Nephron progenitor cell (in vitro differentiated cells): ENCODE measurements around the gene USP6NL.

Source experiments
- DNase-seq: peaks from one replicate; pipeline ENCODE4 v3.0.0; 2021
- H3K27ac Mint-ChIP-seq: 2 replicates; pipeline ENCODE4 v1.8.0; 2021; ENCODE audit warnings: mild to moderate bottlenecking, moderate library complexity, mixed read lengths
- H3K27me3 Mint-ChIP-seq: 2 replicates; pipeline ENCODE4 v1.8.0; 2021; ENCODE audit warnings: mild to moderate bottlenecking, low read depth, mixed read lengths; ENCODE audit not compliant: poor library complexity
- H3K36me3 Mint-ChIP-seq: 2 replicates; pipeline ENCODE4 v1.8.0; 2021; ENCODE audit warnings: low read depth, mixed read lengths
- H3K4me1 Mint-ChIP-seq: 2 replicates; pipeline ENCODE4 v1.8.0; 2021; ENCODE audit warnings: mixed read lengths
- H3K4me3 Mint-ChIP-seq: 2 replicates; pipeline ENCODE4 v1.8.0; 2021; ENCODE audit warnings: mild to moderate bottlenecking, moderate library complexity, mixed read lengths
- H3K9me3 Mint-ChIP-seq: 2 replicates; pipeline ENCODE4 v1.8.0; 2021; ENCODE audit warnings: mild to moderate bottlenecking, moderate library complexity, mixed read lengths
- TF ChIP-seq, protein P1 (sequence below): fragments of 200-600 bp; sonication (generic); IDR thresholded peaks from 2 replicates; pipeline ENCODE4 v1.5.0; 2021; ENCODE audit warnings: antibody characterized with exemption

Gene USP6NL

DNA sequence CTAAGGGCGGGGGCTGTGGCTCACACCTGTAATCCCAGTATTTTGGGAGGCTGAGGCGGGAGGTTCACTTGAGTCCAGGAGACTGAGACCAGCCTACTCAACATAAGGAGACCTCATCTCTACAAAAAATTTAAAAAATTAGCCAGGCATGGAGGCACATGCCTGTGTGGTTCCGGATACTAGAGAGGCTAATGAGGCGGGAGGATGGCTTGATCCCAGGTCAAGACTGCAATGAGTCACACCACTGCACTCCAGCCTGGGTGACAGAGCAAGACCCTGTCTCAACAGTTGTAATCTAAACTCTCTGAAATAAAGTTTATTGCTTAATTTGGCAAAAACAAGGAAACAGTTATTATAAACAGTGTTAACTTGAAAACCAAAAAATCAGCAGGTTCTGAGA, 123.3 kb downstream of the USP6NL start:
- H3K27ac Mint-ChIP-seq, result no peak overlapping the region
- no peaks in the 10 kb centered on the region for H3K9me3 Mint-ChIP-seq
- H3K4me3 Mint-ChIP-seq, result no peak overlapping the region
- H3K36me3 Mint-ChIP-seq, result peaks cover 83% of the 10 kb centered on the region
- DNase-seq, result no peak
- no peaks in the 10 kb centered on the region for H3K27me3 Mint-ChIP-seq
- TF ChIP-seq, protein P1, sequence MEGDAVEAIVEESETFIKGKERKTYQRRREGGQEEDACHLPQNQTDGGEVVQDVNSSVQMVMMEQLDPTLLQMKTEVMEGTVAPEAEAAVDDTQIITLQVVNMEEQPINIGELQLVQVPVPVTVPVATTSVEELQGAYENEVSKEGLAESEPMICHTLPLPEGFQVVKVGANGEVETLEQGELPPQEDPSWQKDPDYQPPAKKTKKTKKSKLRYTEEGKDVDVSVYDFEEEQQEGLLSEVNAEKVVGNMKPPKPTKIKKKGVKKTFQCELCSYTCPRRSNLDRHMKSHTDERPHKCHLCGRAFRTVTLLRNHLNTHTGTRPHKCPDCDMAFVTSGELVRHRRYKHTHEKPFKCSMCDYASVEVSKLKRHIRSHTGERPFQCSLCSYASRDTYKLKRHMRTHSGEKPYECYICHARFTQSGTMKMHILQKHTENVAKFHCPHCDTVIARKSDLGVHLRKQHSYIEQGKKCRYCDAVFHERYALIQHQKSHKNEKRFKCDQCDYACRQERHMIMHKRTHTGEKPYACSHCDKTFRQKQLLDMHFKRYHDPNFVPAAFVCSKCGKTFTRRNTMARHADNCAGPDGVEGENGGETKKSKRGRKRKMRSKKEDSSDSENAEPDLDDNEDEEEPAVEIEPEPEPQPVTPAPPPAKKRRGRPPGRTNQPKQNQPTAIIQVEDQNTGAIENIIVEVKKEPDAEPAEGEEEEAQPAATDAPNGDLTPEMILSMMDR, result no peak
- H3K4me1 Mint-ChIP-seq, result peaks cover 18% of the 10 kb centered on the region

DNA sequence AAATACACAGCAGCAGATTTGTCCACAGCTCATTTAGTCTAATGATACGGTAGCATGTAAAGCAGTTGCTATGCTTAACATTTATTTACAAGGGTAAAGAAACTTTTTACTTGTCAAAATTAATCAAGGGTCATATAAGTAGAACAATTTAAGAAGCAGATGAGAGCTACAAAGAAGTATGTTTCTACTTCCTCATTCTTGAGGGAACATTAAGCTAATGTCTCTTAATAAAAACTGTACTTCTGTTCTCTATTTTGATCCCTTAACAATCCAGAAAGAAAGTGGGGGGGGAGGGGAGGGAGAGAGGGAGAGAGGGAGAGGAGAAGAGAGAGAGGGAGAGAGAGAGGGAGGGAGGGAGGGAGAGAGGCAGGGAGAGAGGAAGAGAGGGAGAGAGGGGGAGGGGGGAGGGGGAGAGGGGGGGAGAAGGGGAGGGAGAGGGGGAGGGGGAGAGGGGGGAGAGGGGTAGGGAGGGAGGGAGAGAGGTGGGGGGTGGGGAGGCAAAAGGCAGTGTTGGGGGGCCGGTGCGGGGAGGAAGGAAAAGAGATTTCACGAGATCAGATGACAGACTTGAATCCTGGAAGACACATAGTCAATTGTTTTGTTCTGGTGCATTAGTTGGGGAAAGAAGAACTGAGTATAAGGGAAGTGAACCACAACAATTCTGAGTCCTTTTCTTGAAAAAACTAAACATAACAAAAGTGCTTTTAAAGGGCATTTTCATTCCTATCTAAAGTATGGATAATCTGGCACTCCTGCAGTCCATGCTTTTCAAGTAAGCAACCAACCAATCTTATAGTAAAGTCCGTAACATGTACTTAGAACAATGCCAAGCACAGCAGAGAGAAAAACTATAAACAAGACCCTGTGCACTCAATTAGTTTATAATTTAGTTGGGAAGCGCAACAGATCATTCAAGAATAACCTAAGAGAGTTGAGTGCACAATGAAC, 128.0 kb downstream of the USP6NL start:
- no peak for DNase-seq
- no peak overlapping the region for H3K4me3 Mint-ChIP-seq
- H3K27me3 Mint-ChIP-seq, result no peaks in the 10 kb centered on the region
- TF ChIP-seq, protein P1, result no peak
- peaks cover 76% of the 10 kb centered on the region for H3K36me3 Mint-ChIP-seq
- peaks cover 22% of the 10 kb centered on the region for H3K4me1 Mint-ChIP-seq
- H3K9me3 Mint-ChIP-seq, result no peaks in the 10 kb centered on the region
- no peak overlapping the region for H3K27ac Mint-ChIP-seq

DNA sequence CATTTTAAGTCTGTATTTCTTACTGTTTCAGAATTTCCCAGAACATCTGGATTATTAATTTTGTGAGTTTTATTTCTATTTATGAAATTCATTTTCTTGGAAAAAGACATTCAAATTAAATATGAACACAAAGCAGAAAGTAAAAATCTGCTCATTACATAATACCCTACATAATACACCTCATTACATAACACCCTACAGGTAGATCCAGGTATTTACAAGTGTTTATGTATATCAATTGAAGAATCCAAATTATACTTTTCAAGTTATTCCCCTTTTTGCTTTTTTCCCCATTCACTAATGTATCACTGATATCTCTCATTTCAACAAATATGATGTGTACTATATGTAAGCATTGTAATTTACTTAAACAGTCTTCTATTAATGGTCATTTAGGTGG, 129.1 kb downstream of the USP6NL start:
- H3K27me3 Mint-ChIP-seq, result no peaks in the 10 kb centered on the region
- no peak overlapping the region for H3K27ac Mint-ChIP-seq
- no peaks in the 10 kb centered on the region for H3K9me3 Mint-ChIP-seq
- no peak for DNase-seq
- peaks cover 12% of the 10 kb centered on the region for H3K4me1 Mint-ChIP-seq
- peaks cover 74% of the 10 kb centered on the region for H3K36me3 Mint-ChIP-seq
- TF ChIP-seq, protein P1, result peak; percentile 15
- H3K4me3 Mint-ChIP-seq, result no peak overlapping the region

DNA sequence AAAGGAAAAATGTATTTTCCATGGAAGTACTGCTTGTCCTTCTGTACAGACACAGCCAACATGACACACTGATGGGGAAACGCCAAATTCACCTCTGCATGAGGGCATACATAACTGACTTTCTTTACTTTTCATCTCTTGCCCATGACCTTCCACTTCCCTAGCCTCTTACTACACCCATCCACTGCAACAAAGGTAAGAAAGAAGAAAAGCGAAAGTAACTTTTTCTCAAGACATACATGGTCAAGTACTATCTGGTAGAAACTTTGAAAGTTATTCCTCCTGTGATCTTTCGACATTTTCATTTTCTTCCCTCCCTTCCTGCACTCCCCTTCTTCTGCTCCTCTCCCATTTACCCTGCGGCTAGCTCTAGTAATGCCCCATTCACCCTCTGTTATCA, 130.8 kb downstream of the USP6NL start:
- Mint-ChIP-seq H3K27me3 (no peaks in the 10 kb centered on the region), H3K36me3 (peaks cover 73% of the 10 kb centered on the region), H3K4me1 (peaks cover 10% of the 10 kb centered on the region), H3K9me3 (no peaks in the 10 kb centered on the region), H3K27ac (peak overlapping the region; percentile 20), H3K4me3 (no peak overlapping the region)
- TF ChIP-seq, protein P1, result no peak
- no peak for DNase-seq

DNA sequence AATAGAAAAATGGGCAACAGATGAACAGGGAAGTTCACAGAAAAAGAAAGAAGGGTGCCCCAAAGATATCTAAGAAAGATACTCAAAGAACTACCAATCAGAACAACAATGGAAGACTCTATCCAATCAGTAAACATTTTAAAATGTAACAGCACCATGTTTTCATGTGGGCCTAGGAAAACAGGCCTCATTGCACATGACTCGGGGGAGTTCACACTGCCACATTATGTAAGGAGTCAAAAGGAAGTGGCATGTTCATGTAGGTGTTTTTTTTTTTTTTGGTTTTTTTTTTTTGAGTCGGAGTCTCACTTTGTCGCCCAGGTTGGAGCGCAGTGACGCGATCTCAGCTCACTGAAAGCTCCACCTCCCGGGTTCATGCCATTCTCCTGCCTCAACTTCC, 132.2 kb downstream of the USP6NL start:
- peaks cover 61% of the 10 kb centered on the region for H3K36me3 Mint-ChIP-seq
- no peak for DNase-seq
- H3K4me3 Mint-ChIP-seq, result no peak overlapping the region
- H3K27me3 Mint-ChIP-seq, result no peaks in the 10 kb centered on the region
- peaks cover 10% of the 10 kb centered on the region for H3K4me1 Mint-ChIP-seq
- H3K27ac Mint-ChIP-seq, result peak overlapping the region; percentile 52
- no peaks in the 10 kb centered on the region for H3K9me3 Mint-ChIP-seq
- TF ChIP-seq, protein P1, result no peak

DNA sequence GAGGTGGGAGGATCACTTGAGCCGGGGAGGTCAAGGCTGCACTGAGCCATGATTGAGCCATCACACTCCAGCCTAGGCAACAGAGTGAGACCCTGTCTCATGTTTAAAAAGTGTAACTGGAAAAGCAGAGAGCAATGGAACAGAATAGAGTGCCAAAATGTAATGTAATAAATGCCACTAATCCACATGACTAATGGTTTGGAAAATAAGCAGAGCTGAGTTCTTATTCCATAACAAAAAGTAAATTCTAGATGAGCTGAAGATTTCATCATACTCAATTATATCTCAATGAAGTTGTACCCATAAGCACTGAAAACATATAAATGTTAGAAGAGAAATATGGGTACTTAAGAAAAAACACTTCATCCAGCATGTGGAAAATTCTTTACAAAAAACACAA, 132.6 kb downstream of the USP6NL start:
- H3K27ac Mint-ChIP-seq, result peak overlapping the region; percentile 52
- DNase-seq, result no peak
- H3K27me3 Mint-ChIP-seq, result no peaks in the 10 kb centered on the region

More for the DNA sequence above, 132.6 kb downstream of the USP6NL start:
- H3K4me3 Mint-ChIP-seq, result no peak overlapping the region
- peaks cover 11% of the 10 kb centered on the region for H3K4me1 Mint-ChIP-seq
- no peaks in the 10 kb centered on the region for H3K9me3 Mint-ChIP-seq
- TF ChIP-seq, protein P1, result no peak
- H3K36me3 Mint-ChIP-seq, result peaks cover 56% of the 10 kb centered on the region
